HG02588 (cell line): Measurements from ENCODE around the gene PTPRN2.

Experiments
- ATAC-seq: cut with Tn5 transposase; IDR thresholded peaks from one replicate; pipeline ENCODE4 v1.9.1; 2021; ENCODE audit warnings: mild to moderate bottlenecking, moderate library complexity; ENCODE audit not compliant: unreplicated experiment

The PTPRN2 gene

GRCh38 chr7:157690058-157690832 lies 897.4 kb downstream of the PTPRN2 start:
- ATAC-seq = no peak

GRCh38 chr7:157689269-157690057 lies 898.2 kb downstream of the PTPRN2 start:
- ATAC-seq = no peak

GRCh38 chr7:157688533-157689268 lies 898.9 kb downstream of the PTPRN2 start:
- no peak for ATAC-seq

GRCh38 chr7:157687845-157688532 lies 899.6 kb downstream of the PTPRN2 start:
- no peak for ATAC-seq

- ATAC-seq = no peak
Measured at GRCh38 chr7:157687158-157687557, 900.5 kb downstream of the PTPRN2 start.

GRCh38 chr7:157686285-157686894 lies 901.2 kb downstream of the PTPRN2 start:
- no peak for ATAC-seq

GRCh38 chr7:157685430-157686284 lies 902.0 kb downstream of the PTPRN2 start:
- ATAC-seq = no peak

GRCh38 chr7:157684909-157685429 lies 902.7 kb downstream of the PTPRN2 start:
- ATAC-seq = no peak

GRCh38 chr7:157684157-157684908 lies 903.3 kb downstream of the PTPRN2 start:
- ATAC-seq = no peak

- ATAC-seq = no peak
Measured at GRCh38 chr7:157683747-157684156, 903.9 kb downstream of the PTPRN2 start.

- no peak for ATAC-seq
Measured at GRCh38 chr7:157682946-157683746, 904.5 kb downstream of the PTPRN2 start.

- ATAC-seq = no peak
Measured at GRCh38 chr7:157682064-157682945, 905.3 kb downstream of the PTPRN2 start.

- no peak for ATAC-seq
Measured at GRCh38 chr7:157679607-157680006, 908.0 kb downstream of the PTPRN2 start.

GRCh38 chr7:157678501-157678900 lies 909.1 kb downstream of the PTPRN2 start:
- no peak for ATAC-seq

- ATAC-seq = no peak
Measured at GRCh38 chr7:157676456-157677255, 911.0 kb downstream of the PTPRN2 start.

- ATAC-seq = no peak
Measured at GRCh38 chr7:157676001-157676400, 911.6 kb downstream of the PTPRN2 start.
